GM12891 (cell line): Measurements from ENCODE around the gene AKT1.

Experiments
- DNase-seq: peaks from one replicate; pipeline ENCODE4 v3.0.0; 2011; ENCODE audit warnings: low spot score; ENCODE audit not compliant: insufficient read length
- FAIRE-seq: peaks from 2 replicates; lab custom pipeline; 2011; peaks lifted over from hg19 to GRCh38; lab: Jason Lieb, UNC
- PAX5 ChIP-seq: IDR thresholded peaks from 2 replicates; pipeline ENCODE4 v1.6.1; 2011; ENCODE audit warnings: low read length, moderate library complexity, mild to moderate bottlenecking; ENCODE audit not compliant: insufficient read depth, severe bottlenecking
- POLR2A ChIP-seq: IDR thresholded peaks from 2 replicates; pipeline ENCODE4 v1.6.1; 2011; ENCODE audit warnings: low read depth, low read length, control low read depth
- POLR2AphosphoS5 ChIP-seq: IDR thresholded peaks from 2 replicates; pipeline ENCODE4 v1.6.1; 2011; ENCODE audit warnings: low read depth, low read length, control low read depth
- POU2F2 ChIP-seq: IDR thresholded peaks from 2 replicates; pipeline ENCODE4 v1.6.1; 2011; ENCODE audit warnings: low read depth, mild to moderate bottlenecking, control low read depth, low read length, moderate library complexity
- SPI1 ChIP-seq: IDR thresholded peaks from 2 replicates; pipeline ENCODE4 v1.6.1; 2011; ENCODE audit warnings: low read depth, low read length, control low read depth
- TAF1 ChIP-seq: IDR thresholded peaks from 2 replicates; pipeline ENCODE4 v1.6.1; 2011; ENCODE audit warnings: low read depth, low read length, control low read depth

The AKT1 gene

DNA sequence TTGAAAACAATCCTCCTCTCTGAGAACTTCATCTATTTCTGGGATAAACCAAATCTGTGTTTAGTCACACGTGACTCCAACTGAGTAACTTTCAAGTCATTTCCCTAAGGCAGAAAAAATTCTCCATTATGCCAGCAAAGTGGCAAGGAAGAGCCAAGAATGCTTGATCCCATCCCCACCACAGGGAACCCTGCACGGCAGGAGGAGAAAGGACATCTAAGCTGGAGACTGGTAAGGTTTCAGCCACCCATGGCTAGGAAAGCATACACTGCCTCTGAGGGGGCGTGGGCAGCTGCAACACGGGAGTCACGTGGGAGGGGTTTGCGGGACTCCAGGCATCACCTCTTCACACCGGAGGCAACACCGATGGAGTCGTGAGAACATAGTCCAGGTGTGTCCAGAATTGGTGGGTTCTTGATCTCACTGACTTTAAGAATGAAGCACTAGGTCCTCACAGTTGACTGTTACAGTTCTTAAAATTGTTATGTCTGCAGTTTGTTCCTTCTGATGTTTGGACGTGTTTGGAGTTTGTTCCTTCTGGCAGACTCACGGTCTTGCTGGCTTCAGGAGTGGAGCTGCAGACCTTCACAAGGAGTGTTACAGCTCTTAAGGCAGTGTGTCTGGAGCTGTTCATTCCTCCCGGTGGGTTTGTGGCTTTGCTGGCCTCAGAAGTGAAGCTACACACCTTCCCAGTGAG lies 45.3 kb downstream of the AKT1 start:
- DNase-seq (no peak), FAIRE-seq (no peak)
- TF ChIP-seq POU2F2 (no peak), POLR2A (no peak), SPI1 (no peak), PAX5 (no peak), TAF1 (no peak), POLR2AphosphoS5 (no peak)

- DNase-seq (no peak), FAIRE-seq (no peak)
- TF ChIP-seq SPI1 (no peak), POLR2A (no peak), TAF1 (no peak)
Measured at GRCh38 chr14:104749111-104749649, 46.4 kb downstream of the AKT1 start.

GRCh38 chr14:104747876-104748275 lies 47.7 kb downstream of the AKT1 start:
- DNase-seq = no peak
- no peak for FAIRE-seq
- TF ChIP-seq POU2F2 (no peak), POLR2A (no peak)

DNA sequence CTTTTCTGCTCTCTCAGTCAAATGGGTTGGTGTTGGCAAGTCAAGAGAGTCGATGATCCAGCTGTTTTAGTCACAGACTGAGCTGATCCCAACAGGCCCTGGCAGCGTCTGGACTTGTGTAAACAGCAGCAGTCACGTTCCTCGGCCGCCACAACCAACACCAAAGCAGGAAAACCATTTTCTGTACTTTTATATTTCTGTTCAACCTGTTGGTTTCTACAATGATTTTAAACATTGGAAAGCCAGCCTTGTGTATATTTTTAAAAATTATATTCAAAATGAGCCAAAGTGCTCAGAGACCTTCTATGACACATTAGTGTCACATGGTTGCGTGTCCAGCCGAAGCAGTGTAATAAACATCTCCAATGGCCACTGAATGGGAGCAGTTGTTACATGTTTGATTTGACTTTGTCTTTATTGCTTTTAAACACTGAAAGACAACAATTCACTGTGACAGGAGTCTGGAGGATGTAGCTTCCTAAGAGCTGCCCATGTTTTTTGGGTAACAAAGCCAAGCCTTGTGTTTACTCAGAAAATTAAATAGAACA lies 48.5 kb downstream of the AKT1 start:
- DNase-seq = no peak
- no peak for FAIRE-seq
- TF ChIP-seq TAF1 (no peak), SPI1 (no peak), POLR2A (no peak), POU2F2 (no peak), POLR2AphosphoS5 (no peak), PAX5 (no peak)

- DNase-seq (no peak), FAIRE-seq (no peak)
- TF ChIP-seq PAX5 (no peak), SPI1 (no peak), POU2F2 (no peak), POLR2AphosphoS5 (no peak), POLR2A (no peak), TAF1 (no peak)
Measured at GRCh38 chr14:104746071-104746545, 49.4 kb downstream of the AKT1 start.

GRCh38 chr14:104745431-104745830 lies 50.1 kb downstream of the AKT1 start:
- DNase-seq (no peak), FAIRE-seq (no peak)
- no peak for TF ChIP-seq SPI1
- TF ChIP-seq POU2F2 = no peak
- no peak for TF ChIP-seq PAX5
- TF ChIP-seq POLR2AphosphoS5 = no peak
- TF ChIP-seq POLR2A = no peak
- no peak for TF ChIP-seq TAF1

- TF ChIP-seq POLR2AphosphoS5 (no peak), TAF1 (no peak), PAX5 (no peak), POLR2A (no peak), SPI1 (no peak), POU2F2 (no peak)
- no peak for DNase-seq
- FAIRE-seq = no peak
Measured at GRCh38 chr14:104744484-104744883, 51.1 kb downstream of the AKT1 start.

GRCh38 chr14:104743461-104744380 lies 51.8 kb downstream of the AKT1 start:
- no peak for DNase-seq
- TF ChIP-seq TAF1 (no peak), POLR2AphosphoS5 (no peak), POLR2A (no peak), POU2F2 (no peak), SPI1 (no peak), PAX5 (no peak)
- FAIRE-seq = no peak

DNA sequence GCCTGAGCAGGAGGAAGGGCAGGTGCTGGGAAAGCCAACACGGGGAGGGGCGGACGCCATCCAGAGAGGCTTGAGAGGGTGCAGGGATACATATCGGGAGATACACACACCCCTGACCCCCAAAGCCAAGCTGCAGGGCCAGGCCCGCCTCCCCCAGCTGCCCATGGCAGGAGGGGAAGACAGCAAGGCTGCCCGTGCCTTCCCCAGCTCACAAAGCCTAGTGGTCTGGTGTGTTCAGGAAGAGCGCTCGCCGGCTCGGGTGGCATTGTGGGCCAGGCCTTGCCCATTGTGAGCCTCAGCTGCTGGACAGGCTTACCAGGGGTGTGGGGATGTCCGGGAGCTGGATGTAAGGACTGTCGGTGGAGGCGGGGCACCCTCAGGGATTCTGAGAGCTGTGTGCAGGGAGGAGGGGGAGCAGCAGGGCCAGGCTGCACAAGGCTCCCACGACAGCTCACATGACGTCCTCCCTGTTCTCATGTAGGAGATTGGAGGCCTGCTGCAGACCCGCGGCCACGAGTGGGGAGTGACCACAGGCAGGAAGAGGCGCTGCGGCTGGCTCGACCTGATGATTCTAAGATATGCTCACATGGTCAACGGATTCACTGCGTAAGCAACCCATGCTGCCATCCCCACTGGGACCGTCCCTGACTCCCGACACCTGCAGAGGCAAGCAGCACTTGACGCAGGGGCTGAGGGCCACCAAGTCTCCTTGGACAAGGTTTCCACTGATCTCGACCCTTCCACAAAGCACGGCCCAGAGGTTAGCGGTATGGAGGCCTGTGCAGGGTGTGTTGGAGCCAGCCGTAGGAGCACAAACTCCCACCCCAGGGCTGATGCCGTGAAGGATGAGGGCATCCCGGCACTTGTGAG lies 52.7 kb downstream of the AKT1 start:
- FAIRE-seq = no peak

More for the DNA sequence above, 52.7 kb downstream of the AKT1 start:
- no peak for DNase-seq
- TF ChIP-seq TAF1 (no peak), POLR2A (no peak), POLR2AphosphoS5 (no peak), POU2F2 (no peak), PAX5 (no peak), SPI1 (no peak)
